HG02981 (cell line): Measurements from ENCODE around the gene GHR.
"Not testable (repeated sequence)": the region's sequence is repeated elsewhere in the genome, so short reads cannot be mapped to it uniquely, and the experiment has no call there.

Experiments
- ATAC-seq: cut with Tn5 transposase; IDR thresholded peaks from one replicate; pipeline ENCODE4 v1.9.1; 2021; ENCODE audit warnings: mild to moderate bottlenecking, moderate library complexity; ENCODE audit not compliant: unreplicated experiment

The GHR gene

GRCh38 chr5:42680046-42680445 is 256.8 kb downstream of the GHR start:
- no peak for ATAC-seq

GRCh38 chr5:42685078-42685477 is 261.8 kb downstream of the GHR start:
- ATAC-seq = not testable (repeated sequence)

- no peak for ATAC-seq
Measured at GRCh38 chr5:42689391-42689790, 266.2 kb downstream of the GHR start.

- no peak for ATAC-seq
Measured at GRCh38 chr5:42691413-42691937, 268.2 kb downstream of the GHR start.

GRCh38 chr5:42701351-42702059 is 278.3 kb downstream of the GHR start:
- ATAC-seq = no peak

GRCh38 chr5:42703238-42703637 is 280.0 kb downstream of the GHR start:
- no peak for ATAC-seq

GRCh38 chr5:42715785-42716184 is 292.5 kb downstream of the GHR start:
- no peak for ATAC-seq

- peak; percentile 96 for ATAC-seq
Measured at GRCh38 chr5:42718591-42718990, 295.4 kb downstream of the GHR start.

GRCh38 chr5:42719034-42719433 is 295.8 kb downstream of the GHR start:
- no peak for ATAC-seq

- no peak for ATAC-seq
Measured at GRCh38 chr5:42720251-42720650, 297.0 kb downstream of the GHR start.

- no peak for ATAC-seq
Measured at GRCh38 chr5:42721484-42721883, 298.2 kb downstream of the GHR start.

- ATAC-seq = not testable (repeated sequence)
Measured at GRCh38 chr5:42734531-42735058, 311.4 kb downstream of the GHR start.

- ATAC-seq = no peak
Measured at GRCh38 chr5:42740920-42741319, 317.7 kb downstream of the GHR start.

- no peak for ATAC-seq
Measured at GRCh38 chr5:42745426-42745825, 322.2 kb downstream of the GHR start.

- no peak for ATAC-seq
Measured at GRCh38 chr5:42745856-42746255, 322.6 kb downstream of the GHR start.

- ATAC-seq = no peak
Measured at GRCh38 chr5:42749020-42749419, 325.8 kb downstream of the GHR start.

- ATAC-seq = no peak
Measured at GRCh38 chr5:42750507-42750906, 327.3 kb downstream of the GHR start.

GRCh38 chr5:42751044-42751443 is 327.8 kb downstream of the GHR start:
- ATAC-seq = no peak

- no peak for ATAC-seq
Measured at GRCh38 chr5:42753099-42753498, 329.9 kb downstream of the GHR start.

GRCh38 chr5:42756606-42757601 is 333.7 kb downstream of the GHR start, which contains the start of gene CCDC152:
CCDC152 (plus strand) TSS chr5:42756818; CDS start chr5:42759122, 2,304 bp downstream.
- ATAC-seq = peak; percentile 87

GRCh38 chr5:42759456-42759855 is 336.2 kb downstream of the GHR start:
- no peak for ATAC-seq
